Peyer's patch (tissue), 4 donors: Measurements from ENCODE around the gene GPR176.

Source experiments
- CTCF ChIP-seq, 6 experiments: fragments of 450-650 bp in 4 of 6; fragments of 200-600 bp in 2 of 6; sonication (generic) in 1 of 6; IDR thresholded peaks; one replicate each; pipeline ENCODE4 v1.5.1; 2017 to 2019; ENCODE audit warnings: antibody characterized with exemption in 6 of 6, mild to moderate bottlenecking in 3 of 6, moderate library complexity in 1 of 6
- POLR2A ChIP-seq, 2 donors: fragments of 450-650 bp; IDR thresholded peaks; one replicate each; pipeline ENCODE4 v1.5.1; 2017; ENCODE audit warnings: antibody characterized with exemption in 2 of 2, mild to moderate bottlenecking in 2 of 2, moderate library complexity in 2 of 2

GRCh38 chr15:39781147-39781966, 138.7 kb downstream of the GPR176 start:
- no peak for TF ChIP-seq CTCF (IDR thresholded peaks at IDR 0.05)
- no peak for TF ChIP-seq POLR2A (IDR thresholded peaks at IDR 0.05)
